ENCODE data around the gene SMYD3.
"Not testable (repeated sequence)": the region's sequence is repeated elsewhere in the genome, so short reads cannot be mapped to it uniquely, and the experiment has no call there.

SMYD3 gene

DNA sequence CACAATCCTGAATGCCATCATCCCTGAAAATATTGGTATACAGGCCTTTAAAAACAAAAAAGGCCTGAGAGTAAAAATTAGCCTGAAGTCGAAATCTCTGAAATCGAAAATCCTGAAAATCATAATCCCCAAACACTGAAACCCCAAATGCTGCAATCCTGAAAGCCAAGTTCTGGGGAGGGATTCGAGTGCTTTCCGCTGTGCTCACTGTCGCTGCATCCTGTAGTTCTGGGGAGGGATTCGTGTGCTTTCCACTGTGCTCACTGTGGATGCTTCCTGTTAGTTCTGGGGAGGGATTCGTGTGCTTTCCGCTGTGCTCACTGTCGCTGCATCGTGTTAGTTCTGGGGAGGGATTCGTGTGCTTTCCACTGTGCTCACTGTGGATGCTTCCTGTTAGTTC is 435.5 kb downstream of the SMYD3 start:
- not testable (repeated sequence) for DNase-seq (ENCODE audit: low read depth in 2 of 2)

DNA sequence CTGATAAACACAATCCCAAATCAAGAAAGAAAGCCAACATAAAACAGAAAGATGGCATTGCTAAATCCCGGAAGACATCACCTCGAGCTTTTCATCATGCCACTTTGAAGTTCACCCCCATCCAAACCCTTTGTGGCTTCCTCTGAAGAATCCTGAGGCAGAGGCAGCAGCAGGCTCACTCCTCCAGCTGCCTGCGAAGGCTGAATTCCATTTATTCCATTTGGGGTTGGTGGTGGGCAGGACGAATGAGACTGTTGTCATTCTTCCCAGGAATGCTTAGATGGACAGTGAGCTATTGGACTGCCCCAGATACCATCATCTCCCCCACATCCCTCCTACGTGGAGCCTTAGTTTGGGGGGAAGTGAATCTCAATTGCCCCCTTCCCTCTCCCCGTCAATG is 437.5 kb downstream of the SMYD3 start:
- no peak for DNase-seq (ENCODE audit: low read depth in 2 of 2)

DNA sequence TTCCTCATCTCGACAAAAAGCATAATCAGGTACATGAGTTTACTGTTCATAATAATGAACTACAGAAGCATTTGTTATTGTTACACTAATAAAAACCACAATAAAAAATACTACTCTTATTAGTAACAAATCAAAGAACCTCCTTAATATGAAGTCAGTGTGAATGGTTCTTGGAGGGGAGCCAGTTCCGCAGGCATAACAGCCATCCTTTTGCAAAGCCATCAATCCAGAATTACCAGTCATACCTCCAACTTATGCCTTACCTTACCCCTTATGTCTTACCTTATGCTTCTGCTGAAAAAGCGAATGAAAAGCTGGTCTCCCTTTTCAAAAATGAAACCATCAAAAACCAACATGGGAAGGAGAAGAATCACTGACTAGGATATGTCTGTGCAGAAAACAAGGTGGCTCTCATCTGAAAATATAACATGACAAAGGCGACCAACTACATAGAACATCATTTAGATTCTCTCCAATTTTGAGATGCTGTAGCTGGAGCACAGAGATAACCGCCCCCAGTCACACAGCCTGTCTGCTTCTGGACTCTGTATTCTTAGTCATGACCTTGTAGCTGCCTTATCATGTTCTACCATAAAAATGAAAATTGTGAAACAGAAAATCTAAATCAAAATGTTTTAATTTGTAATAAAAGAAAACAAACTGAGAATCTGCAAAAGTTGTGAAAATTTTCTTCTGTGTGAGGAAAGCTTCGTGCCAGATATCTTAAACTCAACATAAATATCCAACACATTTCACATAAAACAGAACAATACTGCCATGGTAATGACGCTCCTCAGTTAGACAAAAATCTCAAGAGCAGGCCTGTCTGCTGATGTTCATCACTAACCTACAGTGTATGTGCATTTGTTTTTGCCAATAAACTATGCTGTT is 438.2 kb downstream of the SMYD3 start:
- no peak for DNase-seq (ENCODE audit: low read depth in 2 of 2)

DNA sequence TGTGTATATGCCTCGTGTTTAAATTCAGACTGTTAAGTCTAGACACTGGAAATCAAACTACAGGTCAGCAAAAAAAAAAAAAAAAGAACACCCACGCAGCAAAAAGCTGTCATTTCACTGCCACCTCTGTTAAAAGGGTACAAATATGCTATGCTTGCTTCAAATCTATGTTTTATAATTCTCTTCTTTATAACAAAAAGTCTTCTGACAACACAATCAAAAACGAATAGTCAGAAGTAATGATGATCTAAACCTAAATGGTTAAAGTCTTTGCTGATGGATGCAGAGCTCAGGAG is 438.9 kb downstream of the SMYD3 start:
- no peak for DNase-seq (ENCODE audit: low read depth in 2 of 2)

DNA sequence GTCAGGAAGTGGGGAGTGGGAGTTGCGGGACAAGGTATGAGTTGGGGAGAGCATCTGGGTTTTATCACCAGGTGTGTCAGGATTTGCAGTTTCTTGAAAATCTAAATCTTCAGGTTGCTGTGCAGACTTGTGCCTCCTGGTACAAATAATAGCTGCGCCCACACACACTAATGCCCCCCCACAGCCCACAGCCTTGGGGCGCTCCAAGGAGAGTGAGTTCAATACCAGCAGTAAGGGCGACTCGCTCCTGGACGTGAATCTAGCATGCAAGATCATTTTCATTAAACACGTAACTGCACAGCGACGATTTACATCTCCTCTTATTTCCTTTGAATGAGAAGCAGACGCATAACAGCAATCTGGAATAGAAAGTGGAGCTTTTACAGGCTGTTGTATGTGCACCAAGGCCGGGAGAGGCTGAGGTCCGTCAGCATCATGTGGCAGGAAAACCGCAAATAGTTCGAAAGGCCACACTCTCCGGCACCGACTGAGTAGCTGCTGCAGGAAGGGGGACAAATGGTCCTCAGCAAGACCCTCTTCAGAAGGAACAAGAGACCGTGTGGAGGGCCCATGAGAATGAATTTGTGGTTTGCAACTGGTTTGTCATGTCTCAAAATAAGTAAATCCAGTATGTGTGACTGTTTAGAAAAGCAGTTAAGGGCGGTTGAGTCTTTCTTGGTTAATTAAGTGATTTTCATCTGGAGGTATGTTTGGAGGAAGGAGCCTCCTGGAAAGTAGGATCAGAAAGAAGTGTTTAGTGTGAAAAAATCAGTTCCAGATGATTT is 439.5 kb downstream of the SMYD3 start:
- no peak for DNase-seq (ENCODE audit: low read depth in 2 of 2)

DNA sequence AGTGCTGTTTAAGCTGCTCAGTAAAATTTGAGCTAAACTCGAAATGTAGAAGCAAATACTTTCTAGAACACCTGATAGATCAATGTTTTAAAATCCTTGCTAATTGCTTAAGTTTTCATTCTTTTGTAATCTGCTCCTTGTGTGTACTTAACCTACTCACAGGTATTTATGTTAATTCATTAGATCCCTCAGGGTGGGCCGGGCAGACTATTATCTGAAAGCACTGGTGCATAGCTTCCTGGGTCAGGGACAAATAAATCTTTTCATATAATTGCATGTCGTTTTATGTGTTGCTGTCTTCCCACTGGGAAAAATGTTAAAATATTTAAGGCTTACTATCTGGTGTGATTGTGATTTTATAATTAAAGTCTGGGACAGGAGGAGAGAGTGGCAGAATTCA is 440.5 kb downstream of the SMYD3 start:
- DNase-seq (ENCODE audit: low read depth in 2 of 2): no peak

DNA sequence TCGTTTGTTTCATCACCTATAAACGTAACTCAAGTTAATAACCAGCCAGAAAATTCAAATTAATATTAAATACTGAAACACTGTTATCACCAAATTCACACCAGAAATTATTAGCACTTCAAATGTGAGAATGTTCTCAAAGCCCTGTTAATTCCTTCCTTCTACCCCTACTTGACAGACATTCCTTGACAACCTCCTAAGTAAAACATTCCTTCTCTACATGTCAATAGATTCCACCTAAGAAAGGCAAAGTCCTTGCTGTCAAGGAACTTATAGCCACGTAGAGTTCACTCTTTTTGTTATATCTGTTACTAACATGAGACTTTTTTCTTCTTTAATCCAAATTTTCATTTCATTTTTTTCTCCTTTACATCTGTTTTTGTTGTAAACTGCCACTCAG is 441.5 kb downstream of the SMYD3 start:
- DNase-seq (ENCODE audit: low read depth in 2 of 2): no peak

DNA sequence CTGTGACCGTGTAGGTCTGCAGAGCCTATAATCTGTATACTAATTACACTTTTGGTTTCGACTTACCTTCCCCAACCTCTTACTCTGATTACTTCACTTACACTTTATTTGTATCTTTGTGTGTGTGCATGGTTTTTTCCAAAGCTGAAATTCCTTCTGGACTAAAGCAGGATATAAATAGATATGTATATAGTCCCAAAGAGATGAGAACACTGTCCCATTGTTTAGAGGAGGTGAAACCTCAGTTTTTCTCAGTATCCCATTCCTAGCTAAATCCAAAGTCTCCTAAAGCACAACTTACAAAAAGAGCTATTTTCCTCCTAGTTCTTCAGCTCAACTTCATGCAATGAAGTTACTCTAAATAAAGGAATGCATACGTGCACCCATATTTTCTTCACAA is 442.2 kb downstream of the SMYD3 start:
- no peak for DNase-seq (ENCODE audit: low read depth in 2 of 2)

DNA sequence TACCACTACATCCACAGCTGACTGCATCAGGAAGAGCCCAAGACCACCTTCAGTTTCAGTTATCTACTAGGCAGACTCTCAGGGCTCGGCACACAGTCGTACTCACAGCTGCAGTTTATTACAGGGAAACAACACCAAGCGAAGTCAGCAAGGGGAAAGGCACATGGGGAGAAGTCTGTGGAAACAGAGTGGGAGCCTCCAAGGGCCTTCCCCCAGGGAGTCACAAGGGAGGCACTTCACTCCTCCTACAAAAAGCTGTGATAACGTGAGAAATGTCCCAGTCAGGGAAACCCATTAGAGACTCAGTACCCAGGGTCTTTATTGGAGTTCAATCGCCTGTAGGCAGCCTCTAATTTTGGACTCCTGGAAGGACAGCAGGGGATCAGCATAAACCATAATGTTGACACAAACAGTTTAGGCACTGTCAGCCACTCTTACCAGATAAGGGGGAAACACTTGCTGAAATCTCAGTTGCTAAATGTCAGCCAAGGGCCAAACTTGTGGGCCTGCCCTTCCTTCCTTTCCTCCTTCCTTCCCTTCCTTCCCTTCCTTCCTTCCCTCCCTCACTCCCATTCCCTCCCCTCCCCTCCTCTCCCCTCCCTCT is 444.0 kb downstream of the SMYD3 start:
- DNase-seq (ENCODE audit: low read depth in 2 of 2): no peak

DNA sequence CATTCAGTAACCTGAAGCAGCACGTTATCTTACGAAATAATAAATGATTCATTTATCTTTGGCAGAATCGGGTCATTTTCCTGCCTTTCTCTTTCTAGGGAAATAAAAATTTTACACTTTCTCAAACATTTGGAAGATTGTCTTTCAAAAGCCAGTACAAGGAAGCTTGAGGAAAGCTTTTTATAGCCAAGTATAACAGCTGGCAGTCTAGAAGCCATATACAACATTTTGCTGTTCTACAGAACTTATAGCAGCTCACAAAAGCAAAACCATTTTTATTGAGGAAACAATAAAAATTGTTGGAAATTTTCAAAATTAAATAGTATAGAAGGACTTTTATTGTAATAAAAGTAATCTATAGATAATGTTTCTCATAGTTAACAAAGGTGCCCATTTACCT is 448.6 kb downstream of the SMYD3 start:
- DNase-seq (ENCODE audit: low read depth in 2 of 2): no peak

DNA sequence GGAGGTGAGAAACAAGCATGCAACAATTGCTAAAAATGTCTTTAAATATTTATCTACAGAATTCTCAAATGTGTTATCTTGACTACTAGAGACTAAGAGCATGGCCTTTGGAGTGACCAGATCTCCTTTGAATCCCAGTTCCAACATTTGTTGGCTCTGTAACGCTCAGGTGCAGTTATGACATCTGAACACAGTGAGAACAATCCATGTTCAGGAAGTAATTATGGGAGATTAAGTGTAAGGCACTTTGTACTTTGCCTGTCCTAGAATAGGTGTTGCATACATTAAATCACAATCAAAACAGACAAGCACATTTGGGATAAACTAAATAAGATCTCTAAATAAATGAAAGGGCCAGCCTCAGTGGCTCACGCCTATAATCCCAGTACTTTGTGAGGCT is 454.5 kb downstream of the SMYD3 start:
- no peak for DNase-seq (ENCODE audit: low read depth in 2 of 2)

DNA sequence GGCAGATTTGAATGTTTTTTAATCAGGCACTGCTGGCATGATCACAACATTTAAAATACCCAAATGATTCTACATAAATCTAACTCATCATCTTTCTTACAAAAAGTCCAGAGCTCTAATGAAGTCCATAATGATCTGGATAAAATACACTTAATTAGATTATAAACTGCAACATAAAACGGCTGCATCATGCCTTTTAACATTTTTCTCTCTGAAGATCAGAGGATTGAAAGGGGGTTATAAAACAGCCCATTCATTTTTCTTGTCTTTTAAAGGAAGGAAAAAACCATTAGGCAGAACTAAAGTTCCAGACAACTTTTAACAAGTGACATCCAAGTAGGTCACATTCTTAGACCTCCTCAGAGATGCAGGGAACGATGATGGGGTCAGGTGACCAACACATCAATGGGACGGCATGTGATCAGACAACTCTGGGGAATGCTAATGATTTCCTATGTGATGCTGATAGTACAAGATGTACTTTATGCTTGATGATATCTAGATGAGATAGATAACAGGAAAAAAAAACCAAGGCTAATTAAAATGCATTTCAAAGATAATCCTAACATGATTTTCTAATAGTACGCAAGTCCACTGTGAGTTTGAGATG is 455.1 kb downstream of the SMYD3 start:
- no peak for DNase-seq (ENCODE audit: low read depth in 2 of 2)

DNA sequence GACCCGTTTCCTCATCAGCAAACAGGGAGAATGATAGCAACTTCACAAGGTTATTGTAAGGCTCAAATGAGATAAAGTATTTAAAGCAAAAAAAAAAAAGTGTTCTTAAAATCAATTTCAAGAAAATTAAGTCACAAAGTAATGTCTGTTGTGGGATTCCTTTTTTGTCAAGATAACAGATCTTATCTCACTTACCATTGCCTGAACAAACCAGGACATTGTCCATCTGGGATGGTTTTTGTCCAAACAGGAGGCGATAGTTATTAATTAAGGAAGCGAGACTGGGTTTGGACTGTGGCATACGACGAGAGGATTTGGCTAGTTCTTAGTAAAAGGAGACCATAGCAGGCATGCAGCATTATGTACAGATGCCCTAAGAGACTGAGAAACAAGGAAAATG is 458.4 kb downstream of the SMYD3 start:
- DNase-seq (ENCODE audit: low read depth in 2 of 2): no peak

DNA sequence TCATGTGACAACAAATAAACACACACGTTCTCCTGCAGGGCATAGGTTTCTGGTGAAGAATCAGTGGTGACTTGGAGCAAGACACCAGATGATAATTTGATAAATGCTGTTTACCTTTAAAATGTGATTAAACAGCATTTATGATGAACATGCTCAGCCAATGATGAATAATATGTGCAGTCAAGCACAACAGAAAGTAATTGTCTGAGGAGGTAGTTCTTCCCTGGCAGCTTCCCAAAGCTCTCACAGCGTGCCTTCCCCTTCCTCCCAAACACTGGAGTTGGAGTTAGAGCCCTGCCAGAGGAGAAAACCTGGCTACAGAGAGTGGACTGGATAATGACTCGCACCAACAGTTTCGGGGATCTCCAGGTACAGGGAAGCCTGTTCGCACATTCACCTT is 463.5 kb downstream of the SMYD3 start:
- DNase-seq (ENCODE audit: low read depth in 2 of 2): no peak

DNA sequence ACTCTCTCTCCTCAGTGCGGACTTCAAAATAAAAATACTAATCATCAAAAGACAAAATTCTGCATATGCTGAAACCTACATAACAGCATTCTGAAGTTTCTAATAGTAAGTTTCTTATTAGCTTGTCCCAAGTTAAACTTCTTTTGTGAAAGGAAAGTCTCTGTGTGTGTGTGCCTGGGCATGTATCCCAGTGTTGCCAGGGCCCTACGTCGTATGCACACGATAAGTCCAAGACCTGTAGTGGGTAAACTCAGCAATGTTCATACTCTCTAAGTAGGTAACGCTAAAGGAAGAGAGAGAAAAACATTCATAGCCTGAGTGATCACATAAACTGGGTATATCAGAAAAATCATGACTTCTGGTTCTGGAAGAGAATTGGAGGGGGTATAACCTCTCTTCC is 465.7 kb downstream of the SMYD3 start:
- DNase-seq (ENCODE audit: low read depth in 2 of 2): no peak

DNA sequence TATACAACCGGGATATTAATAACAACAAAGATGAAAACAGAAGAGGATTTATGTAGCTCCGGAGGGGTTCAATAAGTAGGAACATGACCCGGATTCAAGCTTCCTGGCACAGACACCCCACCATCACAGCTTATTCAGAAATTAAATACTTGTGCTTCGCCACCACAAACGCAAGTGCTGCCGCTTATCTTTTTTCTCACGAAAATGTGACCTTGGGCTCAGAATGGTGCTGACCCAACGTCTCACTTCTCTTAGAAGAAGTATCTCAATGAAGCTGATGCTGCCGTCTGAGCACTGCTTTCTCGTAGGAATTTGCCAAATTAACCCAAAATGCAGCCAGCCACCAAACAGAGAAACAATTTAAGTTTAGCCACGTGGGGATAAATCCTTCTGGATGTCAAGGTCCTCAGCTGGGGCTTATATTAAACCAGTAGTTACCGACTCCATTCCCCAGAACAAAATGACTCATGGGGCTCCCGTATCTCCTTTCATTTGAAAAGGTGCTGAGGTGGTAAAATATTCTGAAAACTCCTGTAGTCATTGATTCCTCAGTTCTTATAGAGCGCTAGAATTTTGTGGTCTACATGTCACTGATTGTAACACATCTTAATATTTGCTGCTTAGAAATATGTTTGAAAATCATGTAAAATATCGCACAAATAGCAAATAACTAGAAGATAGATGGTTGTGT is 466.7 kb downstream of the SMYD3 start:
- no peak for DNase-seq (ENCODE audit: low read depth in 2 of 2)

DNA sequence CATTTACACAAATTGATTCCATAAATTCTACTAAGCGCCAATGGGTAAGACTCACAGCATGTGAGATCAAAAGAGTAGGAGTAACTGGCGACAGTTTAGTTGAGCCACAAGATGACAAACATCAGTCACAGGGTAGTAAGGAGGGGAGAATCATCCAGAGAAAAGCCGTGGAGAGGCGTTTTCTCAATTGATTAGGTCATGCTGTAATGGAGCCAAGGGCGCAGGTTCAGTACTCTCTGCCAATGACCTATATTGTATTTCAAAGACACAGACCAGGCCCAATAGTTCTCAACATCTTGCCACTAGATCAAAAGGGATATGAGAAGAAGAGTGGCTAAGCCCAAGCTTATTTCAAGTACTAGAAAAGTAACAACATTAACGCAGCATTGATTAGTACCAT is 467.5 kb downstream of the SMYD3 start:
- no peak for DNase-seq (ENCODE audit: low read depth in 2 of 2)

DNA sequence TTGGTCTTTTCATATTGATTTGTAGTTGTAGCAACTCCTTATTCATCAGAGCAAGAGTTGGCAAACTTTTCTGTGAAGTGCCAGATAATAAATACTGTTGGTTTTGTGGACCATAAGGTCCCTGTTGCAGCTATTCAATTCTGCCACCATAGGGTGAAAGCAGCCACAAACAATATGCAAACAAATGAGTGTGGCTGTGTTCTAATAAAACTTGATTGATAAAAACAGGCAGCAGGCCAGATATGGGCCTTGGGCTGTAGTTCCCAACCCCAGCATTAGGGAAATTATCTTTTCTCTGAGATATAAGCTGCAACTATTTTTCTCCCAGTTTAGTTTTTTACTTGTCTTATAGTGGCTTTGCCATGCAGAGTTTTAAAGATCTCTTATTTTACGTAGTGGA is 469.2 kb downstream of the SMYD3 start:
- DNase-seq (ENCODE audit: low read depth in 2 of 2): no peak

DNA sequence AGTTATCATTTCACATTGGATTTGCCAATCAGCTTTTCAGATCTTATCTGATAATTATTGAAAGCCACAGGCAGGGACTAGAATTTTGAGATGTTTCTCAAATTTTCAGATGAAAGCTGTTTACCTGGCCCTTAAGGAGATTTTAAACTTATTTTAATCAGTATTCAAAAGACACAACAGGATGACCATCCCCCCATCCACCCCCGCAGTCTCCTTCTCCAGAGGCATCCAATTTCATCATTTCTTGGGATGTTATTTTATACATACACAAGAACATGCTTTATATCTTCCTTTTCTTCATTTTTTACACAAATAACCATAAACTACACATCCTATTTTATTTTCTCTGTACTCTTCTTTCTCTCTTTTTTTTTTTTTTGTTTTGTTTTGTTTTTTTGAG is 470.9 kb downstream of the SMYD3 start:
- no peak for DNase-seq (ENCODE audit: low read depth in 2 of 2)

DNA sequence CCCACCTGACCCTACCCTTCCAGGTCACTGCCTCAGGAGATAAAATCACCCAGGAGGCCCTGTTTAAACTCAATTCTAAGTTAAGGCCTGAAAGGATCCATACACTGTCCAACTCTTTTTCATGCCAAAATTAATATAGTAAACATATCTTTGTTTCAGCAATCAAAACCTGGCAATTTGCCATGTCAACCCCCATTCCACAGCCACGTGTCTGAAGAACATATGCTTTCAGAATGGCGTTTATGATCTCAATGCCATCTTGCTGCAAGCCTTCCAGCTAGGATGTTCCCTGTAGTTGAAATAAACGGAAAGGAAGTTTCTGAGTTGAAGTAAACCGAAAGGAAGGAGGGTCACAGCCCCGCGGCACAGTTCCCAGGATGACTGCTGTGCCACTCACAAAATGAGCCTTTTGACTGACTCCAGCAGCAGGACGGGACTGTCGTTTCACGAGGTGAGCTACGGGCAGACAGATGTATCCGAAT is 472.0 kb downstream of the SMYD3 start:
- no peak for DNase-seq (ENCODE audit: low read depth in 2 of 2)

DNA sequence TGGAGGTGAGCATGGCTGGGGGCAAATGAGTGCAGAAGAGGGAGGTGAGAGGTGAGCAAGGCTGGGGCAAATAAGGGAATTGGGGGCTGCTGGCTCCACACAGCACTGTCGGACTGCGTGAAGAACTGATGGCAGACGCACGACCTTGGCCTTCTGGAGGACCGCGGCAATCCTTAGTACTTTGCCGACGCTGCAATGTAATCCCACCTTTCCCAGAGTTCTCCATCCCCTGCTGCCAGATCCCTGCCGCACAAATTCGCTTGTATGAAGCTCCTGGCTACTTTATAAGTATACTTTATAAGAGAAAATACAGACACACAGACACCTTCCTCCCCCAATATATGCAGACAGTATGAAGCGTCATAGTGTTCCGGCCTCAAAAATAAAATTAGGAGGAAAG is 472.4 kb downstream of the SMYD3 start:
- DNase-seq (ENCODE audit: low read depth in 2 of 2): no peak

DNA sequence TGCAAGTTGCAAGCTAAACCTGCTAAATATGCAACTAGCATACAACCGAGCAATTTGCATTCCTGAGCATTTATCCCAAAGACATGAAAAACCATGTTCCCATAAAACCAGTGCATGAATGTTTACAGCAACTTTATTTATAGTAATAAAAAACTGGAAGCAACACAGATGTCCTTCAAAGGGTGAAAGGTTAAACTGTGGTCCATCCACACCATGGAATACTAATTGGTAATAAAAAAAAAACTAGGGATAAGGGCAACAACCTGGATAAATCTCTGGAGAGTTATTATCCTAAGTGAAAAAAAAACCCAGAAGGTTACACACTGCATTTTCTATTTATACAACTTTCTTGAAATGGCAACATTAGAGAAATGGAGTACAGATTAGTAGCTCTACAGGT is 474.1 kb downstream of the SMYD3 start:
- DNase-seq (ENCODE audit: low read depth in 2 of 2): no peak

Data from stimulated activated CD4-positive, alpha-beta T cell treated with anti-CD3 and anti-CD28 coated beads, Interleukin-4, amount 100 ng/mL, for 48 hours (primary cell).